ENCODE results near the gene ZBTB21. TPM values are rescaled to one million over a fixed set of nuclear protein-coding genes. Genes with fewer than 3 reads are reported as not detected.

The ZBTB21 gene
- total RNA-seq, 4 donors from 2014 or later, result 2.8 to 29.9 (median 14.4) TPM

GRCh38 chr21:41945982-41946381 is 64.2 kb downstream of the ZBTB21 start:
- H3K27me3 ChIP-seq, result no peaks in the 10 kb centered on the region
- H3K4me3 ChIP-seq, result no peak overlapping the region
- peaks cover 0 to 5% of the 10 kb centered on the region in 2 donors for H3K4me1 ChIP-seq
- H3K9me3 ChIP-seq, result no peaks in the 10 kb centered on the region
- H3K36me3 ChIP-seq, result no peaks in the 10 kb centered on the region
- no peak for DNase-seq
- no peak overlapping the region for H3K27ac ChIP-seq
- intact Hi-C loops (cut with DNase I; ENCODE audit: low total_unique reads), result no loop called here
- TF ChIP-seq, protein P1, sequence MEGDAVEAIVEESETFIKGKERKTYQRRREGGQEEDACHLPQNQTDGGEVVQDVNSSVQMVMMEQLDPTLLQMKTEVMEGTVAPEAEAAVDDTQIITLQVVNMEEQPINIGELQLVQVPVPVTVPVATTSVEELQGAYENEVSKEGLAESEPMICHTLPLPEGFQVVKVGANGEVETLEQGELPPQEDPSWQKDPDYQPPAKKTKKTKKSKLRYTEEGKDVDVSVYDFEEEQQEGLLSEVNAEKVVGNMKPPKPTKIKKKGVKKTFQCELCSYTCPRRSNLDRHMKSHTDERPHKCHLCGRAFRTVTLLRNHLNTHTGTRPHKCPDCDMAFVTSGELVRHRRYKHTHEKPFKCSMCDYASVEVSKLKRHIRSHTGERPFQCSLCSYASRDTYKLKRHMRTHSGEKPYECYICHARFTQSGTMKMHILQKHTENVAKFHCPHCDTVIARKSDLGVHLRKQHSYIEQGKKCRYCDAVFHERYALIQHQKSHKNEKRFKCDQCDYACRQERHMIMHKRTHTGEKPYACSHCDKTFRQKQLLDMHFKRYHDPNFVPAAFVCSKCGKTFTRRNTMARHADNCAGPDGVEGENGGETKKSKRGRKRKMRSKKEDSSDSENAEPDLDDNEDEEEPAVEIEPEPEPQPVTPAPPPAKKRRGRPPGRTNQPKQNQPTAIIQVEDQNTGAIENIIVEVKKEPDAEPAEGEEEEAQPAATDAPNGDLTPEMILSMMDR (IDR thresholded peaks at IDR 0.05), result no peak
- TF ChIP-seq POLR2A (IDR thresholded peaks at IDR 0.05), result no peak

GRCh38 chr21:41943851-41944250 is 66.3 kb downstream of the ZBTB21 start:
- Histone ChIP-seq H3K9me3 (no peaks in the 10 kb centered on the region), H3K27ac (no peak overlapping the region), H3K27me3 (no peaks in the 10 kb centered on the region), H3K4me1 (peaks cover 0 to 5% of the 10 kb centered on the region in 2 donors), H3K4me3 (no peak overlapping the region), H3K36me3 (no peaks in the 10 kb centered on the region)
- TF ChIP-seq, protein P1 (IDR thresholded peaks at IDR 0.05), result no peak
- TF ChIP-seq POLR2A (IDR thresholded peaks at IDR 0.05), result no peak
- no peak for DNase-seq
- intact Hi-C loops (cut with DNase I; ENCODE audit: low total_unique reads), result no loop called here

GRCh38 chr21:41942457-41942856 is 67.7 kb downstream of the ZBTB21 start:
- no peaks in the 10 kb centered on the region for H3K27me3 ChIP-seq
- intact Hi-C loops (cut with DNase I; ENCODE audit: low total_unique reads), result no loop called here
- H3K9me3 ChIP-seq, result no peaks in the 10 kb centered on the region
- no peak for TF ChIP-seq POLR2A (IDR thresholded peaks at IDR 0.05)
- TF ChIP-seq, protein P1 (IDR thresholded peaks at IDR 0.05), result no peak
- H3K4me3 ChIP-seq, result no peak overlapping the region
- H3K27ac ChIP-seq, result no peak overlapping the region
- DNase-seq, result no peak
- no peaks in the 10 kb centered on the region for H3K4me1 ChIP-seq
- no peaks in the 10 kb centered on the region for H3K36me3 ChIP-seq

GRCh38 chr21:41941941-41942340 is 68.2 kb downstream of the ZBTB21 start:
- no peak for DNase-seq
- H3K27me3 ChIP-seq, result no peaks in the 10 kb centered on the region
- no peak overlapping the region for H3K27ac ChIP-seq
- no peaks in the 10 kb centered on the region for H3K36me3 ChIP-seq
- no peaks in the 10 kb centered on the region for H3K4me1 ChIP-seq
- intact Hi-C loops (cut with DNase I; ENCODE audit: low total_unique reads), result no loop called here
- no peak overlapping the region for H3K4me3 ChIP-seq
- TF ChIP-seq, protein P1 (IDR thresholded peaks at IDR 0.05), result no peak
- TF ChIP-seq POLR2A (IDR thresholded peaks at IDR 0.05), result no peak
- H3K9me3 ChIP-seq, result no peaks in the 10 kb centered on the region

DNA sequence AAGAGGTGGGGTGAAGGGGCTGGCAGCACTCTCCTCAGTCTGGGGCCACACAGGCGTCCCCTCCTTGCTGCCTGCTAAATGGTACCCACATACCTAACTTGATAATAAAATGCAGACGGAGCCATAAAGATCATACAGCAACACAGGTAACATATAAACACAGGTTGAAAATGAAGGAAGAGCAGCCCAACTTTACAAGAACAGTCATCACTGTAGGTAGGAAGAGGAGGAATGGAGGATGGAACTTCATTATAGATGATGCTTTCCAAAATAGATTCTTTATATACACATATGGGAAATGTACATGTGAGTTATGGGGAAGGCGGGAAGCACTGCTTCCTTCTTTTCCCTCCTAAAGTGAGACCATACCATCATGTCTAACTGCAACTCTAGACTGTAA is 69.7 kb downstream of the ZBTB21 start:
- TF ChIP-seq, protein P1 (IDR thresholded peaks at IDR 0.05), result no peak
- no peak for TF ChIP-seq POLR2A (IDR thresholded peaks at IDR 0.05)
- intact Hi-C loops (cut with DNase I; ENCODE audit: low total_unique reads), result no loop called here
- H3K9me3 ChIP-seq, result no peaks in the 10 kb centered on the region

More for the DNA sequence above, 69.7 kb downstream of the ZBTB21 start:
- no peak for DNase-seq
- Histone ChIP-seq H3K4me1 (no peaks in the 10 kb centered on the region), H3K36me3 (no peaks in the 10 kb centered on the region), H3K27me3 (no peaks in the 10 kb centered on the region), H3K27ac (no peak overlapping the region), H3K4me3 (no peak overlapping the region)
